Trophoblast cell (in vitro differentiated cells and primary cell): Measurements from ENCODE around the gene CHML.

Experiments used
- DNase-seq, 2 donors: peaks; one replicate each; pipeline ENCODE4 v3.0.0-alpha.2; 2016
- H2AFZ ChIP-seq: 2 replicates; pipeline ENCODE4 v1.6.1; 2013; ENCODE audit warnings: low read length, moderate library complexity, mild to moderate bottlenecking; ENCODE audit not compliant: insufficient read depth, poor library complexity
- H2AK5ac ChIP-seq: 2 replicates; pipeline ENCODE4 v1.6.1; 2013; ENCODE audit warnings: mild to moderate bottlenecking, low read length
- H2BK120ac ChIP-seq: 2 replicates; pipeline ENCODE4 v1.6.1; 2013; ENCODE audit warnings: low read length, mild to moderate bottlenecking, moderate library complexity; ENCODE audit not compliant: insufficient read depth, poor library complexity
- H2BK12ac ChIP-seq: 2 replicates; pipeline ENCODE4 v1.6.1; 2013; ENCODE audit warnings: mild to moderate bottlenecking, low read length, moderate library complexity
- H2BK5ac ChIP-seq: 2 replicates; pipeline ENCODE4 v1.6.1; 2013; ENCODE audit warnings: low read length, low read depth, moderate library complexity, mild to moderate bottlenecking; ENCODE audit not compliant: poor library complexity
- H3K14ac ChIP-seq: 2 replicates; pipeline ENCODE4 v1.6.1; 2013; ENCODE audit warnings: mild to moderate bottlenecking, low read length
- H3K18ac ChIP-seq: 2 replicates; pipeline ENCODE4 v1.6.1; 2013; ENCODE audit warnings: mild to moderate bottlenecking, low read length
- H3K23ac ChIP-seq: 2 replicates; pipeline ENCODE4 v1.6.1; 2013; ENCODE audit warnings: low read length
- H3K27ac ChIP-seq: 2 replicates; pipeline ENCODE4 v1.5.1; 2013; ENCODE audit warnings: low read depth, mild to moderate bottlenecking, inconsistent platforms, low read length, moderate library complexity
- H3K27me3 ChIP-seq: 2 replicates; pipeline ENCODE4 v1.6.1; 2013; ENCODE audit warnings: inconsistent platforms, mild to moderate bottlenecking, low read length, moderate library complexity; ENCODE audit not compliant: insufficient read depth
- H3K36me3 ChIP-seq, 2 experiments: 1 replicate in 1 of 2; 2 replicates in 1 of 2; pipeline ENCODE4 v1.6.1; 2013; ENCODE audit warnings: low read length in 2 of 2, mild to moderate bottlenecking in 2 of 2, moderate library complexity in 1 of 2; ENCODE audit not compliant: insufficient read depth in 2 of 2, control insufficient read depth in 1 of 2
- H3K4ac ChIP-seq: 2 replicates; pipeline ENCODE4 v1.6.1; 2013; ENCODE audit warnings: low read depth, mild to moderate bottlenecking, low read length, moderate library complexity
- H3K4me1 ChIP-seq, 2 experiments: 1 replicate in 1 of 2; 2 replicates in 1 of 2; pipeline ENCODE4 v1.6.1; 2013; ENCODE audit warnings: low read length in 2 of 2, mild to moderate bottlenecking in 2 of 2, moderate library complexity in 1 of 2; ENCODE audit not compliant: insufficient read depth in 2 of 2, control insufficient read depth in 1 of 2
- H3K4me2 ChIP-seq: 2 replicates; pipeline ENCODE4 v1.6.1; 2013; ENCODE audit warnings: inconsistent platforms, mild to moderate bottlenecking, low read length, moderate library complexity
- H3K4me3 ChIP-seq: 2 replicates; pipeline ENCODE4 v1.5.1; 2013; ENCODE audit warnings: mild to moderate bottlenecking, low read depth, low read length, inconsistent platforms
- H3K79me1 ChIP-seq: one replicate; pipeline ENCODE4 v1.6.1; 2013; ENCODE audit warnings: low read length
- H3K79me2 ChIP-seq: 2 replicates; pipeline ENCODE4 v1.6.1; 2013; ENCODE audit warnings: low read length, mild to moderate bottlenecking; ENCODE audit not compliant: control insufficient read depth, insufficient read depth, poor library complexity
- H3K9ac ChIP-seq: 2 replicates; pipeline ENCODE4 v1.6.1; 2013; ENCODE audit warnings: mild to moderate bottlenecking, low read length
- H3K9me3 ChIP-seq: 2 replicates; pipeline ENCODE4 v1.6.1; 2013; ENCODE audit warnings: low read depth, mild to moderate bottlenecking, control low read depth, inconsistent platforms, low read length; ENCODE audit not compliant: insufficient read depth
- H4K12ac ChIP-seq: 2 replicates; pipeline ENCODE4 v1.6.1; 2013; ENCODE audit warnings: low read depth, mild to moderate bottlenecking, low read length, moderate library complexity
- H4K8ac ChIP-seq: 2 replicates; pipeline ENCODE4 v1.6.1; 2013; ENCODE audit warnings: low read depth, mild to moderate bottlenecking, low read length, moderate library complexity
- H4K91ac ChIP-seq: one replicate; pipeline ENCODE4 v1.6.1; 2013; ENCODE audit warnings: low read depth, mild to moderate bottlenecking, low read length, moderate library complexity
- WGBS: extraction: QIAGEN DNeasy Blood & Tissue Kit; methylation state at CpG from one replicate; pipeline ENCODE4 v1.1.7; 2013; ENCODE audit warnings: missing lambda C conversion rate; ENCODE audit not compliant: insufficient read length, insufficient coverage; ENCODE audit errors: extremely low coverage; 5-methylcytosine and 5-hydroxymethylcytosine counted together

CHML gene

GRCh38 chr1:241642593-241642944 is 2.4 kb upstream of the CHML start:
- no peaks in the 10 kb centered on the region for H3K27me3 ChIP-seq
- H2AK5ac ChIP-seq = no peak overlapping the region
- no peak overlapping the region for H2AFZ ChIP-seq
- no peak overlapping the region for H3K18ac ChIP-seq
- H3K9me3 ChIP-seq = peaks cover 3% of the 10 kb centered on the region
- no peak overlapping the region for H2BK5ac ChIP-seq
- DNase-seq = no peak
- no peak overlapping the region for H4K12ac ChIP-seq
- H3K4me2 ChIP-seq = no peak overlapping the region
- H3K23ac ChIP-seq = no peak overlapping the region
- H3K36me3 ChIP-seq = no peaks in the 10 kb centered on the region
- no peak overlapping the region for H3K14ac ChIP-seq
- H4K91ac ChIP-seq = no peak overlapping the region
- no peak overlapping the region for H3K9ac ChIP-seq
- peaks cover 9% of the 10 kb centered on the region for H3K79me2 ChIP-seq
- no peak overlapping the region for H3K27ac ChIP-seq
- peaks cover 9 to 17% of the 10 kb centered on the region in 2 experiments for H3K4me1 ChIP-seq
- no CpG with 5 or more reads among the region's 1 CpG for WGBS
- H3K4me3 ChIP-seq = no peak overlapping the region
- H3K79me1 ChIP-seq = peaks cover 10% of the 10 kb centered on the region
- H2BK12ac ChIP-seq = no peak overlapping the region
- H4K8ac ChIP-seq = no peak overlapping the region
- no peak overlapping the region for H3K4ac ChIP-seq
- H2BK120ac ChIP-seq = no peak overlapping the region

GRCh38 chr1:241641773-241642592 is 1.8 kb upstream of the CHML start:
- Histone ChIP-seq H3K4me2 (no peak overlapping the region), H3K18ac (no peak overlapping the region), H2BK5ac (no peak overlapping the region), H3K9ac (no peak overlapping the region), H4K91ac (no peak overlapping the region), H2BK120ac (no peak overlapping the region), H3K14ac (no peak overlapping the region), H3K4ac (no peak overlapping the region), H3K4me3 (no peak overlapping the region), H2AK5ac (no peak overlapping the region), H3K27me3 (no peaks in the 10 kb centered on the region), H3K27ac (no peak overlapping the region), H3K23ac (no peak overlapping the region), H3K79me1 (peaks cover 10% of the 10 kb centered on the region), H2BK12ac (no peak overlapping the region), H4K12ac (no peak overlapping the region), H2AFZ (no peak overlapping the region), H3K9me3 (peaks cover 3% of the 10 kb centered on the region), H3K79me2 (peaks cover 9% of the 10 kb centered on the region), H3K4me1 (peaks cover 9 to 20% of the 10 kb centered on the region in 2 experiments), H3K36me3 (no peaks in the 10 kb centered on the region), H4K8ac (no peak overlapping the region)
- no CpG with 5 or more reads among the region's 12 CpGs for WGBS
- peak in 1 of 2 donors; percentile 56 for DNase-seq

GRCh38 chr1:241640867-241641622 is 876 bp upstream of the CHML start:
- Histone ChIP-seq H4K12ac (peak overlapping the region; percentile 85), H3K79me2 (peaks cover 9% of the 10 kb centered on the region), H2BK5ac (no peak overlapping the region), H3K18ac (no peak overlapping the region), H4K91ac (peak overlapping the region; percentile 72), H3K4ac (no peak overlapping the region), H3K4me3 (no peak overlapping the region), H2BK12ac (no peak overlapping the region), H3K4me1 (peaks cover 3 to 17% of the 10 kb centered on the region in 2 experiments), H3K79me1 (peaks cover 10% of the 10 kb centered on the region), H3K14ac (no peak overlapping the region), H3K27ac (no peak overlapping the region), H2AFZ (peak overlapping the region; percentile 96), H3K36me3 (no peaks in the 10 kb centered on the region), H3K27me3 (no peaks in the 10 kb centered on the region), H3K4me2 (peak overlapping the region; percentile 93), H2BK120ac (no peak overlapping the region), H2AK5ac (no peak overlapping the region), H3K9ac (no peak overlapping the region), H3K23ac (no peak overlapping the region), H3K9me3 (peaks cover 3% of the 10 kb centered on the region), H4K8ac (peak overlapping the region; percentile 88)
- WGBS = no CpG with 5 or more reads among the region's 9 CpGs
- DNase-seq = peak; percentile 80

GRCh38 chr1:241639623-241640148 is 483 bp downstream of the CHML start:
- Histone ChIP-seq H3K27me3 (no peaks in the 10 kb centered on the region), H2BK120ac (peak overlapping the region; percentile 99), H3K4ac (peak overlapping the region; percentile 100), H3K23ac (no peak overlapping the region), H3K79me1 (peaks cover 10% of the 10 kb centered on the region), H2BK12ac (peak overlapping the region; percentile 97), H2BK5ac (peak overlapping the region; percentile 97), H3K27ac (peak overlapping the region; percentile 80), H3K9me3 (peaks cover 3% of the 10 kb centered on the region), H3K18ac (peak overlapping the region; percentile 100), H4K12ac (peak overlapping the region; percentile 99), H3K4me1 (peaks cover 2 to 13% of the 10 kb centered on the region in 2 experiments), H3K4me3 (peak overlapping the region; percentile 85), H3K36me3 (peaks cover 0 to 5% of the 10 kb centered on the region in 2 experiments), H2AK5ac (peak overlapping the region; percentile 97), H3K4me2 (peak overlapping the region; percentile 88), H2AFZ (peak overlapping the region; percentile 98), H4K8ac (peak overlapping the region; percentile 99), H3K79me2 (peaks cover 9% of the 10 kb centered on the region), H3K14ac (peak overlapping the region; percentile 100), H3K9ac (peak overlapping the region; percentile 86), H4K91ac (peak overlapping the region; percentile 98)
- no CpG with 5 or more reads among the region's 42 CpGs for WGBS
- peak; percentile 45 to 59 for DNase-seq
